Trophoblast cell (in vitro differentiated cells and primary cell): ENCODE results near the gene PCOLCE2.

Experiments
- DNase-seq, 2 donors: peaks; one replicate each; pipeline ENCODE4 v3.0.0-alpha.2; 2016
- H2AFZ ChIP-seq: 2 replicates; pipeline ENCODE4 v1.6.1; 2013; ENCODE audit warnings: low read length, moderate library complexity, mild to moderate bottlenecking; ENCODE audit not compliant: insufficient read depth, poor library complexity
- H2AK5ac ChIP-seq: 2 replicates; pipeline ENCODE4 v1.6.1; 2013; ENCODE audit warnings: mild to moderate bottlenecking, low read length
- H2BK120ac ChIP-seq: 2 replicates; pipeline ENCODE4 v1.6.1; 2013; ENCODE audit warnings: low read length, mild to moderate bottlenecking, moderate library complexity; ENCODE audit not compliant: insufficient read depth, poor library complexity
- H2BK12ac ChIP-seq: 2 replicates; pipeline ENCODE4 v1.6.1; 2013; ENCODE audit warnings: mild to moderate bottlenecking, low read length, moderate library complexity
- H2BK5ac ChIP-seq: 2 replicates; pipeline ENCODE4 v1.6.1; 2013; ENCODE audit warnings: low read length, low read depth, moderate library complexity, mild to moderate bottlenecking; ENCODE audit not compliant: poor library complexity
- H3K14ac ChIP-seq: 2 replicates; pipeline ENCODE4 v1.6.1; 2013; ENCODE audit warnings: mild to moderate bottlenecking, low read length
- H3K18ac ChIP-seq: 2 replicates; pipeline ENCODE4 v1.6.1; 2013; ENCODE audit warnings: mild to moderate bottlenecking, low read length
- H3K23ac ChIP-seq: 2 replicates; pipeline ENCODE4 v1.6.1; 2013; ENCODE audit warnings: low read length
- H3K27ac ChIP-seq: 2 replicates; pipeline ENCODE4 v1.5.1; 2013; ENCODE audit warnings: low read depth, mild to moderate bottlenecking, inconsistent platforms, low read length, moderate library complexity
- H3K27me3 ChIP-seq: 2 replicates; pipeline ENCODE4 v1.6.1; 2013; ENCODE audit warnings: inconsistent platforms, mild to moderate bottlenecking, low read length, moderate library complexity; ENCODE audit not compliant: insufficient read depth
- H3K36me3 ChIP-seq, 2 experiments: 1 replicate in 1 of 2; 2 replicates in 1 of 2; pipeline ENCODE4 v1.6.1; 2013; ENCODE audit warnings: low read length in 2 of 2, mild to moderate bottlenecking in 2 of 2, moderate library complexity in 1 of 2; ENCODE audit not compliant: insufficient read depth in 2 of 2, control insufficient read depth in 1 of 2
- H3K4ac ChIP-seq: 2 replicates; pipeline ENCODE4 v1.6.1; 2013; ENCODE audit warnings: low read depth, mild to moderate bottlenecking, low read length, moderate library complexity
- H3K4me1 ChIP-seq, 2 experiments: 1 replicate in 1 of 2; 2 replicates in 1 of 2; pipeline ENCODE4 v1.6.1; 2013; ENCODE audit warnings: low read length in 2 of 2, mild to moderate bottlenecking in 2 of 2, moderate library complexity in 1 of 2; ENCODE audit not compliant: insufficient read depth in 2 of 2, control insufficient read depth in 1 of 2
- H3K4me2 ChIP-seq: 2 replicates; pipeline ENCODE4 v1.6.1; 2013; ENCODE audit warnings: inconsistent platforms, mild to moderate bottlenecking, low read length, moderate library complexity
- H3K4me3 ChIP-seq: 2 replicates; pipeline ENCODE4 v1.5.1; 2013; ENCODE audit warnings: mild to moderate bottlenecking, low read depth, low read length, inconsistent platforms
- H3K79me1 ChIP-seq: one replicate; pipeline ENCODE4 v1.6.1; 2013; ENCODE audit warnings: low read length
- H3K79me2 ChIP-seq: 2 replicates; pipeline ENCODE4 v1.6.1; 2013; ENCODE audit warnings: low read length, mild to moderate bottlenecking; ENCODE audit not compliant: control insufficient read depth, insufficient read depth, poor library complexity
- H3K9ac ChIP-seq: 2 replicates; pipeline ENCODE4 v1.6.1; 2013; ENCODE audit warnings: mild to moderate bottlenecking, low read length
- H3K9me3 ChIP-seq: 2 replicates; pipeline ENCODE4 v1.6.1; 2013; ENCODE audit warnings: low read depth, mild to moderate bottlenecking, control low read depth, inconsistent platforms, low read length; ENCODE audit not compliant: insufficient read depth
- H4K12ac ChIP-seq: 2 replicates; pipeline ENCODE4 v1.6.1; 2013; ENCODE audit warnings: low read depth, mild to moderate bottlenecking, low read length, moderate library complexity
- H4K8ac ChIP-seq: 2 replicates; pipeline ENCODE4 v1.6.1; 2013; ENCODE audit warnings: low read depth, mild to moderate bottlenecking, low read length, moderate library complexity
- H4K91ac ChIP-seq: one replicate; pipeline ENCODE4 v1.6.1; 2013; ENCODE audit warnings: low read depth, mild to moderate bottlenecking, low read length, moderate library complexity
- WGBS: extraction: QIAGEN DNeasy Blood & Tissue Kit; methylation state at CpG from one replicate; pipeline ENCODE4 v1.1.7; 2013; ENCODE audit warnings: missing lambda C conversion rate; ENCODE audit not compliant: insufficient read length, insufficient coverage; ENCODE audit errors: extremely low coverage; 5-methylcytosine and 5-hydroxymethylcytosine counted together

Gene PCOLCE2

GRCh38 chr3:142915636-142916035 lies 26.8 kb upstream of the PCOLCE2 start:
- Histone ChIP-seq H3K4me3 (no peak overlapping the region), H3K36me3 (no peaks in the 10 kb centered on the region), H3K23ac (no peak overlapping the region), H3K9me3 (no peaks in the 10 kb centered on the region), H3K4me1 (no peaks in the 10 kb centered on the region), H3K79me2 (no peaks in the 10 kb centered on the region), H2AFZ (no peak overlapping the region), H2BK120ac (no peak overlapping the region), H4K8ac (no peak overlapping the region), H3K18ac (no peak overlapping the region), H3K14ac (no peak overlapping the region), H3K9ac (no peak overlapping the region), H2BK12ac (no peak overlapping the region), H4K91ac (no peak overlapping the region), H3K4ac (no peak overlapping the region), H4K12ac (no peak overlapping the region), H2BK5ac (no peak overlapping the region), H3K27me3 (no peaks in the 10 kb centered on the region), H2AK5ac (no peak overlapping the region), H3K27ac (no peak overlapping the region), H3K4me2 (no peak overlapping the region), H3K79me1 (no peaks in the 10 kb centered on the region)
- no CpG with 5 or more reads among the region's 3 CpGs for WGBS
- peak; percentile 40 to 55 for DNase-seq

DNA sequence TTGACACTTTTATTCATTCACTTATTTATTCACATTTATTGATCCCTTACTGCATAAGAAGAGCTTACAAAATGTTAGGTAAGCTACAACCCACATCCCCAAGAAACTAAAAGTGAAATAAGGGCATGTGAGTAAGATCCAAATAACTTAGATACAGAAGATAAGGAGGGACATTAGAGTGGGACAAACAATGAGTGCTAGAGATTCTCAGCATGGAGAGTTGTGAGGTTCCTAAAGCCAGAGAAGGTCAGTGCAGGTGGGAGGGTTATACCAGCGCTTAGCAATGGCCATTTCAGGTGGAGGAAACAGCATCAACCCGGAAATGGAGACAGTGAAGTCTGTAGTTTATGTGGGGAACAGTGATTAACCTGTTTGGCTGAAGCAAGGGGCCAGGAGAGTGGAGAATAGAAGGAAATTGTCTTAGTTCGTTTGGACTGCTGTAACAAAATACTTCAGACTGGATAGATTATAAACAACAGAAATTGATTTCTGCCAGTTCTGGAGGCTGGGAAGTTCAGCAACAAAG lies 25.5 kb upstream of the PCOLCE2 start:
- Histone ChIP-seq H2BK120ac (no peak overlapping the region), H3K27me3 (no peaks in the 10 kb centered on the region), H3K27ac (no peak overlapping the region), H3K79me1 (no peaks in the 10 kb centered on the region), H3K18ac (no peak overlapping the region), H2BK12ac (no peak overlapping the region), H3K79me2 (no peaks in the 10 kb centered on the region), H3K36me3 (no peaks in the 10 kb centered on the region), H3K23ac (no peak overlapping the region), H2BK5ac (no peak overlapping the region), H3K4me1 (no peaks in the 10 kb centered on the region), H3K9ac (no peak overlapping the region), H2AFZ (no peak overlapping the region), H4K12ac (no peak overlapping the region), H3K14ac (no peak overlapping the region), H3K4me2 (no peak overlapping the region), H4K8ac (no peak overlapping the region), H3K9me3 (no peaks in the 10 kb centered on the region), H3K4me3 (no peak overlapping the region), H2AK5ac (no peak overlapping the region), H4K91ac (no peak overlapping the region), H3K4ac (no peak overlapping the region)
- DNase-seq: peak in 1 of 2 donors; percentile 62
- WGBS: no CpG with 5 or more reads among the region's 3 CpGs

DNA sequence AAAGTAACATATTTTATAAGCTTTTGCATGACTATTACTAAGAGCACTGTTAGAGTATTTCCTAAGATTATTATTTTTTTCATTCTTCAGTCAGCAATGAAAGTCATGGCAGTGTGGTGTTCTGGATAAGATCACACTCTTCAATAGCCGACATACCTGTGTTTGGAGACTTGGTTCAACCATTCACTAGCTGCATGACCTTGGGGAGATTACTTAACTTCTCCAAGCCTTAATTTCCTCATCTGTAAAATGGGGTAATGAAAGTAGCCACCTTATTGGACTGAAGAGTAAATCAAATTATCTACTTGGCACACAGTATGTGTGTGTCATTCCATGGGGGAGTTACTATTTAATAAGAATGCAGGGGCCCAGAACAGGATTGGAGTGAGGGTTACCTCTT lies 24.5 kb upstream of the PCOLCE2 start:
- no peak overlapping the region for H3K14ac ChIP-seq
- no peaks in the 10 kb centered on the region for H3K36me3 ChIP-seq
- WGBS: no CpG with 5 or more reads among the region's 1 CpG
- no peak overlapping the region for H2AK5ac ChIP-seq
- no peak overlapping the region for H4K8ac ChIP-seq
- H4K12ac ChIP-seq: no peak overlapping the region
- H2AFZ ChIP-seq: no peak overlapping the region
- peak in 1 of 2 donors; percentile 61 for DNase-seq
- H3K9me3 ChIP-seq: no peaks in the 10 kb centered on the region
- no peak overlapping the region for H3K4me2 ChIP-seq
- H3K18ac ChIP-seq: no peak overlapping the region
- no peak overlapping the region for H3K23ac ChIP-seq
- H4K91ac ChIP-seq: no peak overlapping the region
- no peak overlapping the region for H2BK120ac ChIP-seq
- H2BK5ac ChIP-seq: no peak overlapping the region
- H3K79me2 ChIP-seq: no peaks in the 10 kb centered on the region
- H3K79me1 ChIP-seq: no peaks in the 10 kb centered on the region
- H3K27me3 ChIP-seq: no peaks in the 10 kb centered on the region
- H2BK12ac ChIP-seq: no peak overlapping the region
- no peak overlapping the region for H3K9ac ChIP-seq
- H3K4me1 ChIP-seq: no peaks in the 10 kb centered on the region
- no peak overlapping the region for H3K4ac ChIP-seq
- no peak overlapping the region for H3K4me3 ChIP-seq
- H3K27ac ChIP-seq: no peak overlapping the region

GRCh38 chr3:142912402-142913172 lies 23.7 kb upstream of the PCOLCE2 start:
- peak; percentile 32 to 74 for DNase-seq
- Histone ChIP-seq H3K9ac (no peak overlapping the region), H3K4ac (no peak overlapping the region), H2BK12ac (no peak overlapping the region), H3K18ac (no peak overlapping the region), H4K91ac (no peak overlapping the region), H3K4me3 (no peak overlapping the region), H2AFZ (no peak overlapping the region), H2BK120ac (no peak overlapping the region), H3K4me2 (no peak overlapping the region), H3K79me1 (no peaks in the 10 kb centered on the region), H4K12ac (no peak overlapping the region), H2AK5ac (no peak overlapping the region), H3K9me3 (no peaks in the 10 kb centered on the region), H3K4me1 (no peaks in the 10 kb centered on the region), H3K27ac (no peak overlapping the region), H3K27me3 (no peaks in the 10 kb centered on the region), H3K79me2 (no peaks in the 10 kb centered on the region), H3K23ac (no peak overlapping the region), H3K36me3 (no peaks in the 10 kb centered on the region), H3K14ac (no peak overlapping the region), H2BK5ac (no peak overlapping the region), H4K8ac (no peak overlapping the region)
- no CpG with 5 or more reads among the region's 6 CpGs for WGBS
